Bladder microvascular endothelial cell (primary cell): ENCODE data around the gene TFDP1. TPM values are rescaled to one million over a fixed set of nuclear protein-coding genes. Genes with fewer than 3 reads are reported as not detected.

ENCODE experiments used
- total RNA-seq: library from RNA; depleted of rRNA; stranded (reverse); fragments of >200 nt; gene quantifications from 2 replicates; pipeline ENCODE4 v1.2.3, GENCODE V29; 2014

Gene TFDP1, protein sequence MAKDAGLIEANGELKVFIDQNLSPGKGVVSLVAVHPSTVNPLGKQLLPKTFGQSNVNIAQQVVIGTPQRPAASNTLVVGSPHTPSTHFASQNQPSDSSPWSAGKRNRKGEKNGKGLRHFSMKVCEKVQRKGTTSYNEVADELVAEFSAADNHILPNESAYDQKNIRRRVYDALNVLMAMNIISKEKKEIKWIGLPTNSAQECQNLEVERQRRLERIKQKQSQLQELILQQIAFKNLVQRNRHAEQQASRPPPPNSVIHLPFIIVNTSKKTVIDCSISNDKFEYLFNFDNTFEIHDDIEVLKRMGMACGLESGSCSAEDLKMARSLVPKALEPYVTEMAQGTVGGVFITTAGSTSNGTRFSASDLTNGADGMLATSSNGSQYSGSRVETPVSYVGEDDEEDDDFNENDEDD
- 41.8 and 63.1 TPM in 2 replicates for total RNA-seq

DNA sequence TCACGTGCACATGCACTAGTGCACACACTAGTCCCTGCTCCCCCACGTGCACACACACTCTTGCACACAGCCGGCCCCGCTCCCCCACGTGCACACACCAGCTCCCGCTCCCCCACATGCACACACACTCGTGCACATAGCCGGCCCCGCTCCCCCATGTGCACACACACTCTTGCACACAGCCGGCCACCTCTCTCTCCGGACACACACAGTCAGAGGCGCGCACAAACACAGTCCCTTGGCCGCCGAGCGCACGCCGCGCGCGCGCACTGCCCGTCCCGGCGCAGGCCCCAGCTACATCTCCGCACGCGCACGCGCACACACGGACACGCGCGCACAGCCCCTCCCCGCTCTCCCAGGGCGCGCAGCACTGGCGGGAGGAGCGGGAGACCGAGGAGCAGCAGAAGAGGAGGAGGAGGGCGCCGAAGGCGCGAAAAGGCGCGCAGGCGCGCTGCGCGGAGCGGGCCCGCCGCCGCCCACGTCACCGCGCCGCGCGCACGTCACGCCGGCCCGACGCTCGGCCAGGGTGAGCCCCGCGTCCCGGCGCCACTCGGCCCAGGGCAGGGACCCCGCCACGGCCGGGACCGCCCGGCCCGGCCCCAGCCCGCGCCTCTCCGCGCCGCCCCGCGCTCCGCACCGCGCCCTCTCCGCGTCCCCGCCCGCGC lies at the start of gene TFDP1:
Gene TFDP1, plus strand, starts transcription at position 549 of the 665 bp plus-strand sequence. CDS start 1,085 bp downstream, outside the sequence.

DNA sequence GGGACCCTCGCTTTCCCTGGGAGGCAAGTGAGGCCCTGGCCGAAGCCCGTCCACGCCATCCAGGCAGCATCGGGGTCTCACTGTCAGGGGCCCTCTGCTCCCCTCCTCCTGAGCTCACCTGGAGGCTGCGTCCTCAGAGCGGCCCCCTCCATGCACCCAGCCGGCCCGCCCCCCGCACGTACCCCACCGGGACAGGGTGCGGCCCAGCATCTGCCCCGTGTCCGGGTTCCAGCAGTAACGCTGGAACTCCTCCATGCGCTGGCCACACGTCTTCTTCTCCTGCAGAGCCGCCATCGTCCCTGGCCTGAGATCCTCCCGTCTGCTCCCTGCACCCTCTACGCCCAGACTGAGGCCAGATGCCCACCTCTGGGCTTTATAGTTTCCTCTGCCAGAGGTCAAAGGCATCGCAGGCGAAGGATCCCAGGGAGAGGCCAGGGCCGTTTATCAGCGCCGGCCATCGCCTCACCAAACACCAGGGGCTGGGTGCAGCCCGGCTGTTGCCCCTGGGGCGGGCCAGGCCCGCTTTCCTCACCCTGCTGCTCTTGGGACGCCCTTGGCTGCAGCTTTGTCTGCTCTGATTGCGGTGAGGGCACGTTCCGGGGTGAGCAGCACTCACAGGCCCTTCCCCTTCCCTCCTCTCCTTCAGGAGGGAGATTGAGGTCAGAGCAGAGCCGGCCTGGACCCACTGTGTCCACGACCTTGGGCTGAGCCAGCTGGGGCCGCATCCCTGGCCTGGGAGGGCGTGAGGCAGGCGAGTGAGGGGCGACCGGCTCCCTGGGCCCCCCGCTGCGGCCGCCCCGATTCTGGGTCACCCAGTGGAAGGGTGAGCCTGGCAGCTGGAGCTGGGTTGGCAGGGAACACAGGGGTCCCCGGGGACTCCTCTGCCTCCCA lies 73.5 kb downstream of the TFDP1 start, which contains the start of gene ATP4B:
Gene ATP4B, minus strand, starts transcription at position 348 of the 891 bp plus-strand sequence. Its CDS starts 54 bp downstream, at position 294.

DNA sequence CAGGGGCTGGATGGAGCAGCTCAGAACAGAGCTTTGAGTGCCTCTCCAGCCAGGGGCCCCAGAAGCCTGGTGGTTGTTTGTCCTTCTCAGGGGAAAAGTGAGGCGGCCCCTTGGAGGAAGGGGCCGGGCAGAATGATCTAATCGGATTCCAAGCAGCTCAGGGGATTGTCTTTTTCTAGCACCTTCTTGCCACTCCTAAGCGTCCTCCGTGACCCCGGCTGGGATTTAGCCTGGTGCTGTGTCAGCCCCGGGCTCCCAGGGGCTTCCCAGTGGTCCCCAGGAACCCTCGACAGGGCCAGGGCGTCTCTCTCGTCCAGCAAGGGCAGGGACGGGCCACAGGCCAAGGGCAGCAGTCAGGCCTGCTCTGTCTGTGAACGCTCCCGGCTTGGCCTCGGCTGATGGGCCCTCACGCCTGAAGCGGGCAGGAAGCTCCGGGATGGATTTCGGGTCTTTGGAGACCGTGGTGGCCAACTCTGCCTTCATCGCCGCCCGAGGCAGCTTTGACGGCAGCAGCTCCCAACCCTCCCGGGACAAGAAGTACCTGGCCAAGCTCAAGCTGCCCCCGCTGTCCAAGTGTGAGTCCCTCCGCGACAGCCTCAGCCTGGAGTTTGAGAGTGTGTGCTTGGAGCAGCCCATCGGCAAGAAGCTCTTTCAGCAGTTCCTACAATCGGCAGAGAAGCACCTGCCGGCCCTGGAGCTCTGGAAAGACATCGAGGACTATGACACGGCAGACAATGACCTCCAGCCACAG lies 82.6 kb downstream of the TFDP1 start, which contains the start of gene GRK1:
Gene GRK1, plus strand, starts transcription at position 269 of the 751 bp plus-strand sequence. Its CDS starts 168 bp downstream, at position 437.

Other genes with a start within 250 kb of the TFDP1 start
- gene GRTP1, start 220.6 kb upstream of the TFDP1 start, total RNA-seq, result 0.57 TPM in 1 of 2 replicates, not detected in the other
- 1.1 and 1.3 TPM in 2 replicates for gene ADPRHL1, start 131.3 kb upstream of the TFDP1 start, total RNA-seq
- 5.7 and 15.3 TPM in 2 replicates for gene DCUN1D2, start 94.0 kb upstream of the TFDP1 start, total RNA-seq
- gene ATP4B, start 73.4 kb downstream of the TFDP1 start, total RNA-seq, result not detected in 2 replicates
- gene GRK1, start 82.5 kb downstream of the TFDP1 start, total RNA-seq, result 0.44 TPM in 1 of 2 replicates, not detected in the other
- 27.5 and 73.5 TPM in 2 replicates for gene TMEM255B, start 174.5 kb downstream of the TFDP1 start, total RNA-seq